GM18868 (cell line): ENCODE results near the gene LTB.

Experiments
- ATAC-seq: cut with Tn5 transposase; IDR thresholded peaks from one replicate; pipeline ENCODE4 v1.9.1; 2021; ENCODE audit warnings: mild to moderate bottlenecking, moderate library complexity; ENCODE audit not compliant: unreplicated experiment

LTB gene

GRCh38 chr6:31531771-31532643 is 50.2 kb downstream of the LTB start:
- no peak for ATAC-seq

- no peak for ATAC-seq
Measured at GRCh38 chr6:31531162-31531561, 51.1 kb downstream of the LTB start.

- no peak for ATAC-seq
Measured at GRCh38 chr6:31530659-31531058, 51.6 kb downstream of the LTB start.
